Uterus (tissue), 4 donors: ENCODE data around the gene NAPSA. TPM values are rescaled to one million over a fixed set of nuclear protein-coding genes. Genes with fewer than 3 reads are reported as not detected.

Experiments
- DNase-seq, 2 donors: peaks; one replicate each; pipeline ENCODE4 v3.0.0-alpha.2; 2019 to 2020
- H3K27ac ChIP-seq, 2 donors: fragments of 200-600 bp; sonication (generic); 1 replicate in 1 of 2; 2 replicates in 1 of 2; pipeline ENCODE4 v1.5.1; 2016 to 2018
- H3K27me3 ChIP-seq, 2 donors: fragments of 200-600 bp; sonication (generic); one replicate each; pipeline ENCODE4 v1.5.1; 2018 to 2019; ENCODE audit warnings: control low read depth in 1 of 2
- H3K36me3 ChIP-seq, 2 donors: fragments of 200-600 bp; sonication (generic); one replicate each; pipeline ENCODE4 v1.5.1; 2019; ENCODE audit warnings: control low read depth in 1 of 2
- H3K4me1 ChIP-seq, 2 donors: fragments of 200-600 bp; sonication (generic); one replicate each; pipeline ENCODE4 v1.5.1; 2018 to 2019; ENCODE audit warnings: control low read depth in 1 of 2
- H3K4me3 ChIP-seq, 2 donors: fragments of 200-600 bp; sonication (generic); 1 replicate in 1 of 2; 2 replicates in 1 of 2; pipeline ENCODE4 v1.5.1; 2018 to 2019; ENCODE audit warnings: mild to moderate bottlenecking in 1 of 2
- H3K9me3 ChIP-seq, 2 donors: fragments of 200-600 bp; sonication (generic); one replicate each; pipeline ENCODE4 v1.5.1; 2019; ENCODE audit warnings: control low read depth in 1 of 2
- CTCF ChIP-seq, 4 experiments: fragments of 200-600 bp in 2 of 4; fragments of 450-650 bp in 2 of 4; sonication (generic) in 2 of 4; IDR thresholded peaks; one replicate each; pipeline ENCODE4 v1.5.1; 2016 to 2019; ENCODE audit warnings: antibody characterized with exemption in 4 of 4, mild to moderate bottlenecking in 2 of 4, moderate library complexity in 1 of 4
- POLR2A ChIP-seq, 2 donors: fragments of 450-650 bp; IDR thresholded peaks; one replicate each; pipeline ENCODE4 v1.6.1; 2016; ENCODE audit warnings: antibody characterized with exemption in 2 of 2, mild to moderate bottlenecking in 1 of 2, moderate library complexity in 1 of 2
- intact Hi-C: fragments of 100-400 bp; cut with DNase I; formaldehyde crosslinking; loops from one replicate; pipeline ENCODE4 v1.15.1; 2023; ENCODE audit warnings: low total_unique reads
- total RNA-seq, 4 donors: library from RNA; depleted of rRNA in 3 of 4; stranded (reverse); fragments of >200 nt in 3 of 4; gene quantifications; one replicate each; pipeline versions ENCODE4 v1.1.0 to v1.2.4, GENCODE V29; 2014 to 2023
- donor health status: DM: yes; HTN: yes; CAD: no.

The NAPSA gene
- total RNA-seq, 4 donors from 2014 or later: 1.4 to 1.5 TPM; not detected in 2

- intact Hi-C loops: no loop called here
- H3K36me3 ChIP-seq: no peaks in the 10 kb centered on the region
These were observed 18.6 kb upstream of the NAPSA start, which contains the start of gene POLD1 for GRCh38 chr19:50383852-50384684. Gene POLD1, plus strand, starts transcription at chr19:50384347. Its CDS starts 14,505 bp downstream, at chr19:50398852.

GRCh38 chr19:50383001-50383851, 17.8 kb upstream of the NAPSA start:
- intact Hi-C loops: no loop called here
- Histone ChIP-seq H3K27me3 (no peaks in the 10 kb centered on the region), H3K27ac (peak overlapping the region; percentile 78 to 87), H3K36me3 (no peaks in the 10 kb centered on the region), H3K9me3 (no peaks in the 10 kb centered on the region), H3K4me1 (peaks cover 0 to 4% of the 10 kb centered on the region in 2 donors), H3K4me3 (peak overlapping the region; percentile 54 to 60)
- DNase-seq: peak in 1 of 2 donors; percentile 35
- TF ChIP-seq POLR2A (IDR thresholded peaks at IDR 0.05): no peak
- no peak for TF ChIP-seq CTCF (IDR thresholded peaks at IDR 0.05)

More at GRCh38 chr19:50383852-50384684, 18.6 kb upstream of the NAPSA start, which contains the start of gene POLD1:
- no peaks in the 10 kb centered on the region for H3K27me3 ChIP-seq
- TF ChIP-seq POLR2A (IDR thresholded peaks at IDR 0.05) (peak in 1 of 2 donors; percentile 42), CTCF (IDR thresholded peaks at IDR 0.05) (peak in 1 of 4 experiments; percentile 6)
- peak within 1 kb of the TSS; percentile 54 to 60 for H3K4me3 ChIP-seq
- H3K27ac ChIP-seq: peak within 1 kb of the TSS; percentile 78 to 87
- peak; percentile 97 for DNase-seq
- H3K4me1 ChIP-seq: peaks cover 0 to 4% of the 10 kb centered on the region in 2 donors
- H3K9me3 ChIP-seq: no peaks in the 10 kb centered on the region

GRCh38 chr19:50381881-50382729, 16.7 kb upstream of the NAPSA start:
- DNase-seq: no peak
- TF ChIP-seq CTCF (IDR thresholded peaks at IDR 0.05) (no peak), POLR2A (IDR thresholded peaks at IDR 0.05) (no peak)
- no peaks in the 10 kb centered on the region for H3K9me3 ChIP-seq
- intact Hi-C loops: no loop called here
- no peak overlapping the region for H3K4me3 ChIP-seq
- H3K4me1 ChIP-seq: peaks cover 0 to 4% of the 10 kb centered on the region in 2 donors
- no peaks in the 10 kb centered on the region for H3K27me3 ChIP-seq
- H3K27ac ChIP-seq: no peak overlapping the region
- no peaks in the 10 kb centered on the region for H3K36me3 ChIP-seq

GRCh38 chr19:50380751-50381151, 15.3 kb upstream of the NAPSA start:
- H3K4me3 ChIP-seq: no peak overlapping the region
- no peaks in the 10 kb centered on the region for H3K27me3 ChIP-seq
- no peak for DNase-seq
- H3K4me1 ChIP-seq: peaks cover 0 to 4% of the 10 kb centered on the region in 2 donors
- no peaks in the 10 kb centered on the region for H3K9me3 ChIP-seq
- no peak overlapping the region for H3K27ac ChIP-seq
- no peaks in the 10 kb centered on the region for H3K36me3 ChIP-seq
- no peak for TF ChIP-seq POLR2A (IDR thresholded peaks at IDR 0.05)
- TF ChIP-seq CTCF (IDR thresholded peaks at IDR 0.05): no peak
- intact Hi-C loops: no loop called here
